ENCODE data around the gene ZNF613.

DNA sequence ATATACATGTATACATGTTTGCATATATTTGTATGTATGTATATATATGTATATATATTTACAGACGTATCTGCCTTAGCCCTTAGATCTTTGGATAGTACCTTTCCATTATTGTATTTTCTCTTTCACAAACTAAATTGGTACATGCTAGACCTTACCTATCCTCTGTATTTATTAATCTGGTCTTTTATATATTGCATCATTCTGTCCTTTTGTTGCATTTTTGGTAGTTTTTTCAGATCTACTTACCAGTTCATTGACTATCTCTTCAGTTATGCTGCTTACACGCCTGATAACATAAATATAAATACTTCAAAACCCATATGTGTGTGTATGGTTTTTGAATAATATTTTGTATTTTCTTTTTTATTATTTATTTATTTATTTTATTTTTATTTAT lies 11.7 kb downstream of the ZNF613 start:
- TF ChIP-seq, protein P1, sequence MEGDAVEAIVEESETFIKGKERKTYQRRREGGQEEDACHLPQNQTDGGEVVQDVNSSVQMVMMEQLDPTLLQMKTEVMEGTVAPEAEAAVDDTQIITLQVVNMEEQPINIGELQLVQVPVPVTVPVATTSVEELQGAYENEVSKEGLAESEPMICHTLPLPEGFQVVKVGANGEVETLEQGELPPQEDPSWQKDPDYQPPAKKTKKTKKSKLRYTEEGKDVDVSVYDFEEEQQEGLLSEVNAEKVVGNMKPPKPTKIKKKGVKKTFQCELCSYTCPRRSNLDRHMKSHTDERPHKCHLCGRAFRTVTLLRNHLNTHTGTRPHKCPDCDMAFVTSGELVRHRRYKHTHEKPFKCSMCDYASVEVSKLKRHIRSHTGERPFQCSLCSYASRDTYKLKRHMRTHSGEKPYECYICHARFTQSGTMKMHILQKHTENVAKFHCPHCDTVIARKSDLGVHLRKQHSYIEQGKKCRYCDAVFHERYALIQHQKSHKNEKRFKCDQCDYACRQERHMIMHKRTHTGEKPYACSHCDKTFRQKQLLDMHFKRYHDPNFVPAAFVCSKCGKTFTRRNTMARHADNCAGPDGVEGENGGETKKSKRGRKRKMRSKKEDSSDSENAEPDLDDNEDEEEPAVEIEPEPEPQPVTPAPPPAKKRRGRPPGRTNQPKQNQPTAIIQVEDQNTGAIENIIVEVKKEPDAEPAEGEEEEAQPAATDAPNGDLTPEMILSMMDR (IDR thresholded peaks at IDR 0.05), result no peak
- no peak for TF ChIP-seq POLR2AphosphoS5 (IDR thresholded peaks at IDR 0.05)

Measured in upper lobe of left lung (tissue), 4 donors.